Ovary (tissue), 3 donors: Measurements from ENCODE around the gene VPS36.

Experiments used
- CTCF ChIP-seq, 3 donors: fragments of 450-650 bp in 2 of 3; fragments of 200-600 bp in 1 of 3; IDR thresholded peaks; one replicate each; pipeline versions ENCODE4 v1.5.1 to v1.8.0; 2016 to 2022; ENCODE audit warnings: antibody characterized with exemption in 3 of 3, mild to moderate bottlenecking in 1 of 3
- EP300 ChIP-seq: sonication (generic); formaldehyde crosslinking; IDR thresholded peaks from one replicate; pipeline ENCODE4 v1.6.1; 2017; ENCODE audit warnings: antibody characterized with exemption
- POLR2A ChIP-seq: fragments of 450-650 bp; IDR thresholded peaks from one replicate; pipeline ENCODE4 v1.6.1; 2017; ENCODE audit warnings: antibody characterized with exemption, mild to moderate bottlenecking, moderate library complexity
- donor health status: DM: no; HTN: no; CAD: no.

DNA sequence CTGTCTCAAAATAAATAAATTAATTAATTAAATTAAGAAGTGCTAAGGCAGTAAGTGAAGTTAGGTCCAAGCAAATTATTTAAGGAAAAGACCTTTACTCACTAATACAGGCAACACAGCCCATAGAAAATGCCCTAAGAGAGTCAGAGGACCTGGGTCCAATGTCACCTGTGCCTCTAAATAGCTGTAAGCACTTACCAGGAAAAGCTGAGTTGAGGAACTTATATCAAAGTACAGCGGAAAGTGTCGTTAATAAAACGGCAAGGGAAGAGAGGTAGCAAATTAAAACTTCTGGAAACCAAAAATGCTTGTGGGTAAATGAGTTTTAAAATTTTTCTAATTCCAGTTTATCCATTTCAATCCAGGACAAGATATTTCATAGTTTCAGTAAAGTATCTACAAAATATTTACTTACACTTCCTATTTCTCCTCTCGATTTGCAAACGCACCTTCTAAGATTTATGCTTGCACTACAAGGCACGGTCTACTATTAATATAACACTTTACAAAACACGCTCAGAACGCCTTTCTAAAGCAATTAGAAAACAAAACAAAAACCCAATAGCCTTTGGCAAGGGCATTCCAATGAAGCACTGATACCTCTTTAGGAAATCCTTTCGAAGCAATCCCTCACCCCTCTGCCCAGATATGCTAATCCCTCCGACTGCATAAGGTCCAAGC lies 963 bp downstream of the VPS36 start:
- TF ChIP-seq CTCF (IDR thresholded peaks at IDR 0.05) (no peak), EP300 (no peak), POLR2A (no peak)
